ENCODE measurements around the gene MX2.

GRCh38 chr21:41439248-41439647 lies 77.4 kb downstream of the MX2 start:
- TF ChIP-seq EGR1 (IDR thresholded peaks at IDR 0.05), result no peak
- no peak for TF ChIP-seq EP300 (IDR thresholded peaks at IDR 0.05; ENCODE audit: borderline replicate concordance)
- no peak for TF ChIP-seq NFIC (IDR thresholded peaks at IDR 0.05)
- no peak for TF ChIP-seq CREB1 (IDR thresholded peaks at IDR 0.05; ENCODE audit: low read depth)
- no peak for TF ChIP-seq TAF1 (IDR thresholded peaks at IDR 0.05; ENCODE audit: low read depth)
- TF ChIP-seq CEBPB (IDR thresholded peaks at IDR 0.05), result no peak
- TF ChIP-seq YY1 (IDR thresholded peaks at IDR 0.05; ENCODE audit: low read depth), result no peak

All from Ishikawa (cell line).